Suppressor macrophage (primary cell): ENCODE measurements around the gene SMURF1.

ENCODE experiments used
- DNase-seq, 4 experiments: peaks; one replicate each; pipeline ENCODE4 v3.0.0-alpha.2; 2020 to 2022

The SMURF1 gene

GRCh38 chr7:99028261-99028973 is 115.5 kb downstream of the SMURF1 start:
- DNase-seq = peak; percentile 28 to 65 (median 50)

GRCh38 chr7:99027841-99028240 is 116.1 kb downstream of the SMURF1 start:
- no peak for DNase-seq

GRCh38 chr7:99027241-99027640 is 116.7 kb downstream of the SMURF1 start:
- peak in 2 of 4 experiments; percentile 10 to 14 for DNase-seq

GRCh38 chr7:99024066-99024465 is 119.8 kb downstream of the SMURF1 start:
- no peak for DNase-seq

- peak in 1 of 4 experiments; percentile 14 for DNase-seq
Measured at GRCh38 chr7:99021941-99022560, 121.9 kb downstream of the SMURF1 start.

- DNase-seq = no peak
Measured at GRCh38 chr7:99020413-99020715, 123.5 kb downstream of the SMURF1 start.

GRCh38 chr7:99019523-99020412 is 124.1 kb downstream of the SMURF1 start:
- DNase-seq = no peak

- no peak for DNase-seq
Measured at GRCh38 chr7:99016196-99016595, 127.7 kb downstream of the SMURF1 start.

GRCh38 chr7:99014113-99014985 is 129.6 kb downstream of the SMURF1 start:
- no peak for DNase-seq

- DNase-seq = no peak
Measured at GRCh38 chr7:99013266-99014112, 130.4 kb downstream of the SMURF1 start.

GRCh38 chr7:99012722-99013121 is 131.2 kb downstream of the SMURF1 start:
- no peak for DNase-seq

- no peak for DNase-seq
Measured at GRCh38 chr7:99011706-99012404, 132.1 kb downstream of the SMURF1 start.

- no peak for DNase-seq
Measured at GRCh38 chr7:99011341-99011705, 132.6 kb downstream of the SMURF1 start.

- DNase-seq = no peak
Measured at GRCh38 chr7:99010281-99010680, 133.6 kb downstream of the SMURF1 start.

GRCh38 chr7:99008921-99009530 is 134.9 kb downstream of the SMURF1 start:
- DNase-seq = no peak

GRCh38 chr7:99008181-99008631 is 135.7 kb downstream of the SMURF1 start:
- no peak for DNase-seq

GRCh38 chr7:99006739-99007424 is 137.0 kb downstream of the SMURF1 start:
- no peak for DNase-seq

- peak; percentile 19 to 69 (median 53) for DNase-seq
Measured at GRCh38 chr7:99005776-99006175, 138.1 kb downstream of the SMURF1 start.

- no peak for DNase-seq
Measured at GRCh38 chr7:99004781-99005500, 139.0 kb downstream of the SMURF1 start.
